Cardiac muscle cell (in vitro differentiated cells and primary cell): ENCODE data around the gene USP2. TPM values are rescaled to one million over a fixed set of nuclear protein-coding genes. Genes with fewer than 3 reads are reported as not detected.

Source experiments
- DNase-seq, 2 donors: peaks; one replicate each; pipeline versions ENCODE4 v3.0.0 to v3.0.0-alpha.2; 2010 to 2017; ENCODE audit warnings: low read depth in 1 of 2, low spot score in 1 of 2
- H3K27ac ChIP-seq: fragments of 200-600 bp; sonication (generic); 2 replicates; pipeline ENCODE4 v1.5.1; 2016
- H3K27me3 ChIP-seq: fragments of 200-600 bp; sonication (generic); 2 replicates; pipeline ENCODE4 v1.6.0; 2016; ENCODE audit warnings: control low read depth
- H3K36me3 ChIP-seq: fragments of 200-600 bp; sonication (generic); 2 replicates; pipeline ENCODE4 v1.5.1; 2016; ENCODE audit warnings: control low read depth
- H3K4me1 ChIP-seq: fragments of 200-600 bp; sonication (generic); 2 replicates; pipeline ENCODE4 v1.8.1; 2017; ENCODE audit warnings: low read depth, mild to moderate bottlenecking, mixed run types
- H3K4me3 ChIP-seq: fragments of 200-600 bp; sonication (generic); 2 replicates; pipeline ENCODE4 v1.5.1; 2016; ENCODE audit warnings: mild to moderate bottlenecking
- H3K9me3 ChIP-seq: fragments of 200-600 bp; sonication (generic); 2 replicates; pipeline ENCODE4 v1.5.1; 2017; ENCODE audit warnings: low read depth, mild to moderate bottlenecking, control low read depth
- CTCF ChIP-seq: IDR thresholded peaks from 2 replicates; pipeline ENCODE4 v1.5.1; 2012; ENCODE audit warnings: low read depth, mild to moderate bottlenecking, low read length
- polyA plus RNA-seq: library from polyadenylated mRNA; unstranded; fragments of >200 nt; fragmentation: Nextera tagmentation; extraction: Ambion mirVana; gene quantifications from 2 replicates; pipeline ENCODE4 v1.2.1, GENCODE V29; 2016
- total RNA-seq: library from RNA; depleted of rRNA; stranded (reverse); fragments of >200 nt; gene quantifications from 2 replicates; pipeline ENCODE4 v1.2.3, GENCODE V29; 2016

USP2 gene
- total and polyA plus RNA-seq, 2 experiments from 2014 or later = 36.5 to 39.0 TPM

- H3K9me3 ChIP-seq = no peaks in the 10 kb centered on the region
- H3K27me3 ChIP-seq = peaks cover 33% of the 10 kb centered on the region
- no peak overlapping the region for H3K4me3 ChIP-seq
- peaks cover 10% of the 10 kb centered on the region for H3K4me1 ChIP-seq
- no peaks in the 10 kb centered on the region for H3K36me3 ChIP-seq
- no peak for DNase-seq
- no peak overlapping the region for H3K27ac ChIP-seq
- no peak for TF ChIP-seq CTCF
Measured at GRCh38 chr11:119423509-119424254, 42.2 kb upstream of the USP2 start.

GRCh38 chr11:119422809-119423508, 41.5 kb upstream of the USP2 start, which contains the start of gene THY1:
Gene THY1, minus strand, starts transcription at chr11:119423172. Its CDS starts 2,267 bp downstream, at chr11:119420905.
- Histone ChIP-seq H3K4me1 (peaks cover 10% of the 10 kb centered on the region), H3K27ac (no peak within 1 kb of the TSS), H3K36me3 (no peaks in the 10 kb centered on the region), H3K9me3 (no peaks in the 10 kb centered on the region), H3K4me3 (peak within 1 kb of the TSS; percentile 24), H3K27me3 (peaks cover 33% of the 10 kb centered on the region)
- DNase-seq = peak; percentile 21 to 48
- TF ChIP-seq CTCF = no peak

GRCh38 chr11:119421941-119422808, 40.7 kb upstream of the USP2 start:
- DNase-seq = peak; percentile 34 to 41
- TF ChIP-seq CTCF = no peak
- H3K27ac ChIP-seq = no peak overlapping the region
- peaks cover 10% of the 10 kb centered on the region for H3K4me1 ChIP-seq
- H3K36me3 ChIP-seq = no peaks in the 10 kb centered on the region
- peaks cover 33% of the 10 kb centered on the region for H3K27me3 ChIP-seq
- no peaks in the 10 kb centered on the region for H3K9me3 ChIP-seq
- peak overlapping the region; percentile 24 for H3K4me3 ChIP-seq

- Histone ChIP-seq H3K36me3 (no peaks in the 10 kb centered on the region), H3K9me3 (no peaks in the 10 kb centered on the region), H3K27ac (no peak overlapping the region), H3K27me3 (peaks cover 33% of the 10 kb centered on the region), H3K4me3 (no peak overlapping the region), H3K4me1 (peaks cover 10% of the 10 kb centered on the region)
- no peak for DNase-seq
- TF ChIP-seq CTCF = no peak
Measured at GRCh38 chr11:119421351-119421750, 39.9 kb upstream of the USP2 start.

GRCh38 chr11:119420631-119421030, 39.1 kb upstream of the USP2 start:
- no peaks in the 10 kb centered on the region for H3K36me3 ChIP-seq
- peaks cover 33% of the 10 kb centered on the region for H3K27me3 ChIP-seq
- H3K4me3 ChIP-seq = no peak overlapping the region
- DNase-seq = no peak
- H3K9me3 ChIP-seq = no peaks in the 10 kb centered on the region
- peaks cover 10% of the 10 kb centered on the region for H3K4me1 ChIP-seq
- no peak overlapping the region for H3K27ac ChIP-seq
- no peak for TF ChIP-seq CTCF
